Measurements from ENCODE around the gene SLC17A5. TPM values are rescaled to one million over a fixed set of nuclear protein-coding genes. Genes with fewer than 3 reads are reported as not detected.

The SLC17A5 gene
- total RNA-seq, 2 experiments from 2014 or later = 7.4 to 9.6 TPM

DNA sequence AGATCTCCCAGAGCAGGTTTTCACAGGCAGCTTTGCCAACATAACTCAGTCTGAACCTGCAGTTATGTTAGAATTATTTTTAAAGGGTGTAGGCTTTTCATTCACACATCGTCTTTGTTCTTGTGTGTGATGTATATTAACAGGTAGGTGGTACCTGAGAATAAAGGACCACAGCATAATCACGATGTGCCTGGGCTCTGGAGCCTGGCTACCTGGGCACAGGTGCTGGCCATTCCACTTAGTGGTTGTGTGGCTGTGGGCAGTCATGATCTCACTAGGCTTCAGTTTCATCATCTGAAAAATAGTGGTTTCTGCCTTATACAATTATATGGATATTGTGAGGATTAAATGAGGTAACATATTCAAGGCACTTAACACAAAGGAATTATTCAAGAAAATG is 48.7 kb upstream of the SLC17A5 start:
- ChIA-PET CTCF (ENCODE audit: unreplicated experiment) (no interaction called here), POLR2A (interaction anchor here (0.5 kb wide), 1 partner anchor 550 kb away, joined by 3 read pairs; no protein-coding TSS in a partner anchor)
- no peak overlapping the region for H3K4me3 ChIP-seq (ENCODE audit: low read depth, low read length, poor library complexity, severe bottlenecking)
- no peaks in the 10 kb centered on the region for H4K20me1 ChIP-seq (ENCODE audit: insufficient read depth, low read length)
- H3K9me3 ChIP-seq (ENCODE audit: low read length) = no peaks in the 10 kb centered on the region
- H3K36me3 ChIP-seq (ENCODE audit: insufficient read depth, low read length) = no peaks in the 10 kb centered on the region
- H3K79me2 ChIP-seq (ENCODE audit: insufficient read depth, low read depth, low read length) = no peaks in the 10 kb centered on the region
- no peak for TF ChIP-seq EZH2phosphoT487 (IDR thresholded peaks at IDR 0.05; ENCODE audit: borderline replicate concordance, low read depth, low read length)
- TF ChIP-seq, protein P1, sequence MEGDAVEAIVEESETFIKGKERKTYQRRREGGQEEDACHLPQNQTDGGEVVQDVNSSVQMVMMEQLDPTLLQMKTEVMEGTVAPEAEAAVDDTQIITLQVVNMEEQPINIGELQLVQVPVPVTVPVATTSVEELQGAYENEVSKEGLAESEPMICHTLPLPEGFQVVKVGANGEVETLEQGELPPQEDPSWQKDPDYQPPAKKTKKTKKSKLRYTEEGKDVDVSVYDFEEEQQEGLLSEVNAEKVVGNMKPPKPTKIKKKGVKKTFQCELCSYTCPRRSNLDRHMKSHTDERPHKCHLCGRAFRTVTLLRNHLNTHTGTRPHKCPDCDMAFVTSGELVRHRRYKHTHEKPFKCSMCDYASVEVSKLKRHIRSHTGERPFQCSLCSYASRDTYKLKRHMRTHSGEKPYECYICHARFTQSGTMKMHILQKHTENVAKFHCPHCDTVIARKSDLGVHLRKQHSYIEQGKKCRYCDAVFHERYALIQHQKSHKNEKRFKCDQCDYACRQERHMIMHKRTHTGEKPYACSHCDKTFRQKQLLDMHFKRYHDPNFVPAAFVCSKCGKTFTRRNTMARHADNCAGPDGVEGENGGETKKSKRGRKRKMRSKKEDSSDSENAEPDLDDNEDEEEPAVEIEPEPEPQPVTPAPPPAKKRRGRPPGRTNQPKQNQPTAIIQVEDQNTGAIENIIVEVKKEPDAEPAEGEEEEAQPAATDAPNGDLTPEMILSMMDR (conservative IDR thresholded peaks at IDR 0.05; ENCODE audit: low read length) = no peak
- no peaks in the 10 kb centered on the region for H3K9me2 ChIP-seq (ENCODE audit: insufficient read depth, low read length)
- H3K4me1 ChIP-seq (ENCODE audit: insufficient read depth, low read length, poor library complexity, severe bottlenecking) = no peaks in the 10 kb centered on the region
- no peak overlapping the region for H3K4me2 ChIP-seq (ENCODE audit: low read length)
- no peak for DNase-seq (ENCODE audit: low spot score)
- H3K27ac ChIP-seq (ENCODE audit: low read depth, low read length, poor library complexity, severe bottlenecking) = no peak overlapping the region
- no peak overlapping the region for H2AFZ ChIP-seq (ENCODE audit: low read length)
- BruUV-seq (replicated peaks) = no TSS peak
- intact Hi-C loops (cut with micrococcal nuclease; ENCODE audit: unreplicated experiment) = no loop called here

DNA sequence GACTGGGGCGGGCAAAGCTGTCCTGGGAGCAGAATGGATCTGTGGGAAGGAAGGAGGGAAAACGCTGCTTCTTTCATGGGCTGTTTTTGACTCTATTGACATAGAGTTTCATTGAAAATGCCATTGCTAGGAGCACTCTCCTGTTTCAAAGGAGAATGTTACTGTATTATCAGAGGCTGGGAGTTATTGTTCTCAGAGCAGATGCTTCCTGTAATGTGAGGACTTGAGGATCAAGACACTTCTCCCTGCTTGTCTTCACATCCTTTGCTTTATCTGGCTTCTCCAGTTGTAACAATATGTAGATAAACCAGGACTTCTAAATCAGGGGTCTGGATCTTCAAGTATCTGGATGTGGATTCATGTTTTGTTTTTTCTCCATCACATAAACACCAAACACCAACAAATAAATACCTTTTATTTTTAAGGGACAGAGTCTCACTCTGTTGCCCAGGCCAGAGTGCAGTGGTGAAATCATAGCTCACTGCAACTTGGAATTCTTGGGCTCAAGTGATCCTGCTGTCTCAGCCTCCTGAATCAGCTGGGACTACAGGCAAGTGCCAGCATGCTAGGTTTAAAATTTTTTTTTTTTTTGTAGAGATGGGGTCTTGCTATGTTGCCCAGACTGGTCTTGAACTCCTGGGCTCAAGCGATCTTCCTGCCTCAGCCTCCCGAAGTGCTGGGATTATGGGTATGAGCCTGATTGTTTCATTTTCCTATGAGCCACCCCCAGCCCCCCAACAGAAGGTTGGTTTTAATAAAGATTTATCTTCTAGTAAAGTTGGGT is 46.1 kb upstream of the SLC17A5 start:
- TF ChIP-seq, protein P1 (conservative IDR thresholded peaks at IDR 0.05; ENCODE audit: low read length) = no peak
- TF ChIP-seq EZH2phosphoT487 (IDR thresholded peaks at IDR 0.05; ENCODE audit: borderline replicate concordance, low read depth, low read length) = no peak
- ChIA-PET POLR2A (no interaction called here), CTCF (ENCODE audit: unreplicated experiment) (no interaction called here)
- no peaks in the 10 kb centered on the region for H4K20me1 ChIP-seq (ENCODE audit: insufficient read depth, low read length)
- H3K27ac ChIP-seq (ENCODE audit: low read depth, low read length, poor library complexity, severe bottlenecking) = no peak overlapping the region
- no peaks in the 10 kb centered on the region for H3K9me2 ChIP-seq (ENCODE audit: insufficient read depth, low read length)
- H3K4me2 ChIP-seq (ENCODE audit: low read length) = no peak overlapping the region
- intact Hi-C loops (cut with micrococcal nuclease; ENCODE audit: unreplicated experiment) = no loop called here
- no peak overlapping the region for H3K4me3 ChIP-seq (ENCODE audit: low read depth, low read length, poor library complexity, severe bottlenecking)
- H3K9me3 ChIP-seq (ENCODE audit: low read length) = no peaks in the 10 kb centered on the region
- H3K36me3 ChIP-seq (ENCODE audit: insufficient read depth, low read length) = no peaks in the 10 kb centered on the region
- BruUV-seq (replicated peaks) = no TSS peak
- H3K4me1 ChIP-seq (ENCODE audit: insufficient read depth, low read length, poor library complexity, severe bottlenecking) = no peaks in the 10 kb centered on the region
- DNase-seq (ENCODE audit: low spot score) = no peak
- H2AFZ ChIP-seq (ENCODE audit: low read length) = no peak overlapping the region
- H3K79me2 ChIP-seq (ENCODE audit: insufficient read depth, low read depth, low read length) = no peaks in the 10 kb centered on the region

DNA sequence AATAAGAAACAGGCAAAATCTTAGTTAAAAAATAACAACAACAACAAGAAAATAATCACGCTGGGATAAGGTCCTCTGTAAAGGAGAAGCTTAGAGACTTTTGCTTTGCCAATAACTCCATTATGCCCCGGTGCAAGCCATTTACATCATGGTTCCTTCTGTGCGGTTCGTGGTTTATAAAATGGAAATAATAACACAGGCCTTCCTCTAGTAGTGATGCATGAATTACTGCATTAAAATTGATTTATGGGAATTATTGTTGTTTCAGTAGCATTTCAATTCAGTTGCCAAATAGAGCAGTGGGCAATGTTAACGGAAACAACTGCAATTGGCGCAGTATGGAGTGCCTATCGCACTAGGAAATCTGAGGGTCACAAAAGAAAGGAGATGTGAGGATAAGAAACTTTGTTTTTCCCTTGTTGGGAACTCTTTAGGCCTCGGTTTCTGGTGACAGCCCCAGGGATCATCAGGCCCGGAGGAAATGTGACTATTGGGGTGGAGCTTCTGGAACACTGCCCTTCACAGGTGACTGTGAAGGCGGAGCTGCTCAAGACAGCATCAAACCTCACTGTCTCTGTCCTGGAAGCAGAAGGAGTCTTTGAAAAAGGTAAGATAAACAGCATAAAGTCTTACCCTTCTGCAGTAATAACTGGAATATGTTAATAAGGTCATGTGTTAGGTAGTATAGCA is 43.3 kb upstream of the SLC17A5 start:
- no peaks in the 10 kb centered on the region for H3K36me3 ChIP-seq (ENCODE audit: insufficient read depth, low read length)
- no TSS peak for BruUV-seq (replicated peaks)
- no peaks in the 10 kb centered on the region for H3K4me1 ChIP-seq (ENCODE audit: insufficient read depth, low read length, poor library complexity, severe bottlenecking)
- ChIA-PET CTCF (ENCODE audit: unreplicated experiment) (no interaction called here), POLR2A (interaction anchor here (0.6 kb wide), 1 partner anchor 87 kb away, joined by 3 read pairs; no protein-coding TSS in a partner anchor)
- TF ChIP-seq, protein P1 (conservative IDR thresholded peaks at IDR 0.05; ENCODE audit: low read length) = no peak
- no peak for TF ChIP-seq EZH2phosphoT487 (IDR thresholded peaks at IDR 0.05; ENCODE audit: borderline replicate concordance, low read depth, low read length)
- no peaks in the 10 kb centered on the region for H4K20me1 ChIP-seq (ENCODE audit: insufficient read depth, low read length)
- no peak for DNase-seq (ENCODE audit: low spot score)
- no peaks in the 10 kb centered on the region for H3K9me3 ChIP-seq (ENCODE audit: low read length)
- no peak overlapping the region for H3K4me2 ChIP-seq (ENCODE audit: low read length)
- H3K4me3 ChIP-seq (ENCODE audit: low read depth, low read length, poor library complexity, severe bottlenecking) = no peak overlapping the region
- intact Hi-C loops (cut with micrococcal nuclease; ENCODE audit: unreplicated experiment) = no loop called here
- no peaks in the 10 kb centered on the region for H3K79me2 ChIP-seq (ENCODE audit: insufficient read depth, low read depth, low read length)
- H3K9me2 ChIP-seq (ENCODE audit: insufficient read depth, low read length) = no peaks in the 10 kb centered on the region
- H3K27ac ChIP-seq (ENCODE audit: low read depth, low read length, poor library complexity, severe bottlenecking) = no peak overlapping the region
- H2AFZ ChIP-seq (ENCODE audit: low read length) = no peak overlapping the region
